GM12878 (cell line): Measurements from ENCODE around the gene SLC25A26.

Experiments used
- CHD4 ChIP-seq: fragments of 200-600 bp; sonication (generic); IDR thresholded peaks from 2 replicates; pipeline ENCODE4 v1.6.1; 2016; ENCODE audit warnings: mild to moderate bottlenecking
- GABPA ChIP-seq: IDR thresholded peaks from 2 replicates; pipeline ENCODE4 v1.6.1; 2014; ENCODE audit warnings: antibody characterized with exemption, low read depth, mild to moderate bottlenecking, inconsistent platforms
- HCFC1 ChIP-seq: fragments of 150-350 bp; IDR thresholded peaks from 2 replicates; pipeline ENCODE4 v1.6.1; 2014; ENCODE audit warnings: low read length
- NR2F1 ChIP-seq: fragments of 450-650 bp; conservative IDR thresholded peaks from 2 replicates; pipeline ENCODE4 v1.6.1; 2017; ENCODE audit warnings: mild to moderate bottlenecking
- POLR2A ChIP-seq: IDR thresholded peaks from 2 replicates; pipeline ENCODE4 v1.6.1; 2011; ENCODE audit warnings: low read depth, mild to moderate bottlenecking, low read length
- POLR2AphosphoS5 ChIP-seq: IDR thresholded peaks from 2 replicates; pipeline ENCODE4 v1.6.1; 2011; ENCODE audit warnings: mild to moderate bottlenecking, low read length, inconsistent platforms
- YY1 ChIP-seq: IDR thresholded peaks from 2 replicates; pipeline ENCODE4 v1.6.1; 2011; ENCODE audit warnings: low read depth, mild to moderate bottlenecking, low read length
- TF ChIP-seq, protein P1 (sequence below), 3 experiments: IDR thresholded peaks in 2 of 3; conservative IDR thresholded peaks in 1 of 3; 2 replicates each; pipeline ENCODE4 v1.5.1; 2011; ENCODE audit warnings: low read depth in 3 of 3, low read length in 3 of 3, mild to moderate bottlenecking in 3 of 3, control low read depth in 2 of 3, moderate library complexity in 2 of 3, inconsistent platforms in 1 of 3, mixed read lengths in 1 of 3; ENCODE audit not compliant: control insufficient read depth in 2 of 3, insufficient read depth in 1 of 3; ENCODE audit errors: extremely low read depth in 1 of 3

DNA sequence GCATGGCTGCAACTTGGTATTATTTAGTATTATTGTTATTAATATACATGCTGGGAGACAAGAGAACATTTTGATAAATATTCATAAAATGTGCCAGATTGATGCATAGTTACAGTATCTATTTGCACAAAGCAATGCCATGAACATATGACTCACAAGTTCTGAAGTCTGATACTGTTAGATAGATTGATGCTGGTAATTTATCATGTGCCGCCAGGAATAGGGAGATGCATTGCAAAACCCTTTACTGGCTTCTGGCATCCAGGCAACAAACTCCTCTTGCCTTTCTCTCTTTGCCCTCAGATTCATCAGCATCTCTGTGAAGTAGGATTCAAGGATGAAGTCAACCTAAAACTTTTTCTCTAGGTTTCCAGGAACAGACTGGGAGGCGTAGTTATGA is 41.0 kb upstream of the SLC25A26 start:
- TF ChIP-seq POLR2A (no peak), YY1 (no peak), GABPA (no peak), CHD4 (no peak), NR2F1 (no peak), HCFC1 (no peak), POLR2AphosphoS5 (no peak)
- TF ChIP-seq, protein P1, sequence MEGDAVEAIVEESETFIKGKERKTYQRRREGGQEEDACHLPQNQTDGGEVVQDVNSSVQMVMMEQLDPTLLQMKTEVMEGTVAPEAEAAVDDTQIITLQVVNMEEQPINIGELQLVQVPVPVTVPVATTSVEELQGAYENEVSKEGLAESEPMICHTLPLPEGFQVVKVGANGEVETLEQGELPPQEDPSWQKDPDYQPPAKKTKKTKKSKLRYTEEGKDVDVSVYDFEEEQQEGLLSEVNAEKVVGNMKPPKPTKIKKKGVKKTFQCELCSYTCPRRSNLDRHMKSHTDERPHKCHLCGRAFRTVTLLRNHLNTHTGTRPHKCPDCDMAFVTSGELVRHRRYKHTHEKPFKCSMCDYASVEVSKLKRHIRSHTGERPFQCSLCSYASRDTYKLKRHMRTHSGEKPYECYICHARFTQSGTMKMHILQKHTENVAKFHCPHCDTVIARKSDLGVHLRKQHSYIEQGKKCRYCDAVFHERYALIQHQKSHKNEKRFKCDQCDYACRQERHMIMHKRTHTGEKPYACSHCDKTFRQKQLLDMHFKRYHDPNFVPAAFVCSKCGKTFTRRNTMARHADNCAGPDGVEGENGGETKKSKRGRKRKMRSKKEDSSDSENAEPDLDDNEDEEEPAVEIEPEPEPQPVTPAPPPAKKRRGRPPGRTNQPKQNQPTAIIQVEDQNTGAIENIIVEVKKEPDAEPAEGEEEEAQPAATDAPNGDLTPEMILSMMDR (IDR thresholded peaks at IDR 0.05 in 2 of 3, conservative IDR thresholded peaks at IDR 0.05 in 1 of 3; ENCODE audit: control insufficient read depth in 2 of 3, extremely low read depth in 1 of 3, insufficient read depth in 1 of 3, low read depth in 3 of 3, low read length in 3 of 3) = no peak
